MCF 10A (cell line): ENCODE results near the gene MGARP. TPM values are rescaled to one million over a fixed set of nuclear protein-coding genes. Genes with fewer than 3 reads are reported as not detected.

Experiments used
- BruUV-seq: library from RNA; stranded (reverse); fragments of 400-500 nt; replicated peaks from 2 replicates; lab custom pipeline; 2021; lab: Mats Ljungman, UMichigan
- CTCF ChIA-PET: fragments of 300-600 bp; sonication (Branson Sonifier 250); formaldehyde crosslinking; extraction: SDS; loops from one replicate; lab custom pipeline; 2021; ENCODE audit warnings: antibody characterized with exemption, inconsistent platforms; lab: Yijun Ruan, JAX
- POLR2A ChIA-PET: fragments of 300-600, 350-650 bp; sonication (Branson Sonifier 250); formaldehyde crosslinking; extraction: SDS; loops from one replicate; lab custom pipeline; 2020; ENCODE audit warnings: antibody characterized with exemption, inconsistent platforms; lab: Yijun Ruan, JAX
- DNase-seq: peaks from one replicate; pipeline ENCODE4 v3.0.0-alpha.2; 2018; ENCODE audit not compliant: unreplicated experiment
- H3K27ac Mint-ChIP-seq: one replicate; pipeline ENCODE4 v1.8.0; 2022; ENCODE audit warnings: mild to moderate bottlenecking, low read depth, mixed read lengths; ENCODE audit not compliant: unreplicated experiment
- H3K27me3 Mint-ChIP-seq: one replicate; pipeline ENCODE4 v1.8.0; 2022; ENCODE audit warnings: mixed read lengths; ENCODE audit not compliant: insufficient read depth, unreplicated experiment
- H3K36me3 Mint-ChIP-seq: one replicate; pipeline ENCODE4 v1.8.0; 2022; ENCODE audit warnings: mild to moderate bottlenecking, moderate library complexity, mixed read lengths; ENCODE audit not compliant: insufficient read depth, unreplicated experiment
- H3K4me1 Mint-ChIP-seq: one replicate; pipeline ENCODE4 v1.8.0; 2022; ENCODE audit warnings: mixed read lengths; ENCODE audit not compliant: insufficient read depth, unreplicated experiment
- H3K4me3 Mint-ChIP-seq: one replicate; pipeline ENCODE4 v1.8.0; 2022; ENCODE audit warnings: mild to moderate bottlenecking, moderate library complexity, mixed read lengths; ENCODE audit not compliant: unreplicated experiment
- H3K9me3 Mint-ChIP-seq: one replicate; pipeline ENCODE4 v1.8.0; 2022; ENCODE audit warnings: mixed read lengths; ENCODE audit not compliant: unreplicated experiment
- CTCF ChIP-seq: fragments of 200-600 bp; IDR thresholded peaks from one replicate; pipeline ENCODE4 v1.8.0; 2022; ENCODE audit warnings: antibody characterized with exemption, mild to moderate bottlenecking; ENCODE audit not compliant: unreplicated experiment
- intact Hi-C: fragments of 100-400 bp; cut with micrococcal nuclease; formaldehyde crosslinking; loops from 2 replicates; pipeline ENCODE4 v1.14.1; 2022
- total RNA-seq: library from RNA; stranded (reverse); gene quantifications from 2 replicates; pipeline ENCODE4 v1.2.3, GENCODE V29; 2022

MGARP gene
- total RNA-seq, 1 experiment from 2014 or later = not detected

- Mint-ChIP-seq H3K9me3 (no peaks in the 10 kb centered on the region), H3K36me3 (peaks cover 21% of the 10 kb centered on the region), H3K27me3 (no peaks in the 10 kb centered on the region), H3K4me3 (no peak overlapping the region), H3K27ac (no peak overlapping the region), H3K4me1 (peaks cover 16% of the 10 kb centered on the region)
- POLR2A ChIA-PET = interaction anchor here (0.6 to 1.5 kb wide), 2 partner anchors 9 to 14 kb away, joined by 3 to 4 read pairs; no protein-coding TSS in a partner anchor
- no peak for DNase-seq
- no peak for TF ChIP-seq CTCF
- BruUV-seq = no TSS peak
- CTCF ChIA-PET = interaction anchor here (0.9 kb wide), 1 partner anchor 9 kb away, joined by 3 read pairs; no protein-coding TSS in a partner anchor
- intact Hi-C loops = loop anchor here (5.0 kb wide), 2 partner anchors 147 to 223 kb away; partner anchors contain the start of gene RAB33B
Observed at GRCh38 chr4:139304920-139305319, 24.9 kb upstream of the MGARP start.

- ChIA-PET CTCF (interaction anchor here (0.5 to 1.6 kb wide), 7 partner anchors 14 to 130 kb away, joined by 3 to 7 read pairs (median 3); no protein-coding TSS in a partner anchor), POLR2A (interaction anchor here (0.6 to 5.2 kb wide), 44 partner anchors 10 to 356 kb away, joined by 3 to 254 read pairs (median 6); partner anchors contain the start of genes ELF2, NOCT and SETD7)
- no peaks in the 10 kb centered on the region for H3K9me3 Mint-ChIP-seq
- DNase-seq = peak; percentile 72
- no peaks in the 10 kb centered on the region for H3K27me3 Mint-ChIP-seq
- H3K4me1 Mint-ChIP-seq = peaks cover 15% of the 10 kb centered on the region
- H3K36me3 Mint-ChIP-seq = peaks cover 21% of the 10 kb centered on the region
- intact Hi-C loops = loop anchor here (5.0 kb wide), 2 partner anchors 150 to 220 kb away; partner anchors contain the start of gene RAB33B
- H3K27ac Mint-ChIP-seq = peak within 1 kb of the TSS; percentile 98
- BruUV-seq = no TSS peak
- peak; percentile 10 for TF ChIP-seq CTCF
- H3K4me3 Mint-ChIP-seq = peak within 1 kb of the TSS; percentile 87
Observed at GRCh38 chr4:139301821-139302611, 22.0 kb upstream of the MGARP start, which contains the start of gene NDUFC1. NDUFC1 (minus strand) TSS chr4:139302477; CDS start chr4:139295798, 6,679 bp downstream.

GRCh38 chr4:139301113-139301820 lies 21.2 kb upstream of the MGARP start, which contains the start of gene NAA15:
NAA15 (plus strand) TSS chr4:139301505; CDS start chr4:139301778, 273 bp downstream.
- DNase-seq = peak; percentile 98
- H3K4me3 Mint-ChIP-seq = peak within 1 kb of the TSS; percentile 87

More at GRCh38 chr4:139301113-139301820, 21.2 kb upstream of the MGARP start, which contains the start of gene NAA15:
- POLR2A ChIA-PET = interaction anchor here (0.6 to 5.2 kb wide), 63 partner anchors 8 to 1266 kb away, joined by 3 to 254 read pairs (median 5); partner anchors contain the start of genes ELF2, NOCT, RAB33B and SETD7
- no TSS peak for BruUV-seq
- CTCF ChIA-PET = interaction anchor here (0.5 to 1.6 kb wide), 11 partner anchors 14 to 134 kb away, joined by 3 to 5 read pairs (median 3); no protein-coding TSS in a partner anchor
- no peaks in the 10 kb centered on the region for H3K9me3 Mint-ChIP-seq
- no peaks in the 10 kb centered on the region for H3K27me3 Mint-ChIP-seq
- intact Hi-C loops = loop anchor here (5.0 kb wide), 2 partner anchors 151 to 219 kb away; partner anchors contain the start of gene RAB33B
- H3K36me3 Mint-ChIP-seq = peaks cover 16% of the 10 kb centered on the region
- peaks cover 7% of the 10 kb centered on the region for H3K4me1 Mint-ChIP-seq
- TF ChIP-seq CTCF = no peak
- peak within 1 kb of the TSS; percentile 98 for H3K27ac Mint-ChIP-seq
